ENCODE data around the gene DCAF17. TPM values are rescaled to one million over a fixed set of nuclear protein-coding genes. Genes with fewer than 3 reads are reported as not detected.

The DCAF17 gene
- total RNA-seq, 1 donor from 2014 or later, result 19.2 TPM

DNA sequence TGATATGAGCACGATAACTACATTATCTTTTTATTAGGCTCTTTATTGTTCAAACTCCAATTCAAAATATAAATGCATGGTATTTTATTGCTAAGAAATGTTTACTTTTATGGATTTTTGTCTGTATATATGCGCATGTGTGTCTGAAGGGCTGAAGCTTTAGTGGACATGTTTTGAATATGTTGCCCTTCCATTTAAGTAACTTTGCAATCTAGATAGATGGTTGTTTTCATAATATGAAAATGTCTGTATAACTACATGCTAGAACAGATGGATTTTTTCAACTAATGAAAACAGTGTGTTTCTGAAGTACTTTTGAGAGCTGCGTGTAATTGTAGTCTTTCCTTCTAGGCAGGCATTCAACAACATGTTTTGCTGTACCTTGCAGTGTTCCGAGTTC is 18.7 kb downstream of the DCAF17 start:
- Mint-ChIP-seq H3K36me3 (ENCODE audit: unreplicated experiment) (peaks cover 57% of the 10 kb centered on the region), H3K4me1 (ENCODE audit: unreplicated experiment) (no peaks in the 10 kb centered on the region), H3K4me3 (ENCODE audit: unreplicated experiment) (no peak overlapping the region), H3K9me3 (ENCODE audit: unreplicated experiment) (peaks cover 15% of the 10 kb centered on the region), H3K27ac (ENCODE audit: unreplicated experiment) (no peak overlapping the region), H3K27me3 (ENCODE audit: unreplicated experiment) (no peaks in the 10 kb centered on the region)
- DNase-seq (ENCODE audit: extremely low spot score, unreplicated experiment), result no peak
- TF ChIP-seq, protein P1, sequence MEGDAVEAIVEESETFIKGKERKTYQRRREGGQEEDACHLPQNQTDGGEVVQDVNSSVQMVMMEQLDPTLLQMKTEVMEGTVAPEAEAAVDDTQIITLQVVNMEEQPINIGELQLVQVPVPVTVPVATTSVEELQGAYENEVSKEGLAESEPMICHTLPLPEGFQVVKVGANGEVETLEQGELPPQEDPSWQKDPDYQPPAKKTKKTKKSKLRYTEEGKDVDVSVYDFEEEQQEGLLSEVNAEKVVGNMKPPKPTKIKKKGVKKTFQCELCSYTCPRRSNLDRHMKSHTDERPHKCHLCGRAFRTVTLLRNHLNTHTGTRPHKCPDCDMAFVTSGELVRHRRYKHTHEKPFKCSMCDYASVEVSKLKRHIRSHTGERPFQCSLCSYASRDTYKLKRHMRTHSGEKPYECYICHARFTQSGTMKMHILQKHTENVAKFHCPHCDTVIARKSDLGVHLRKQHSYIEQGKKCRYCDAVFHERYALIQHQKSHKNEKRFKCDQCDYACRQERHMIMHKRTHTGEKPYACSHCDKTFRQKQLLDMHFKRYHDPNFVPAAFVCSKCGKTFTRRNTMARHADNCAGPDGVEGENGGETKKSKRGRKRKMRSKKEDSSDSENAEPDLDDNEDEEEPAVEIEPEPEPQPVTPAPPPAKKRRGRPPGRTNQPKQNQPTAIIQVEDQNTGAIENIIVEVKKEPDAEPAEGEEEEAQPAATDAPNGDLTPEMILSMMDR (IDR thresholded peaks at IDR 0.05), result no peak

DNA sequence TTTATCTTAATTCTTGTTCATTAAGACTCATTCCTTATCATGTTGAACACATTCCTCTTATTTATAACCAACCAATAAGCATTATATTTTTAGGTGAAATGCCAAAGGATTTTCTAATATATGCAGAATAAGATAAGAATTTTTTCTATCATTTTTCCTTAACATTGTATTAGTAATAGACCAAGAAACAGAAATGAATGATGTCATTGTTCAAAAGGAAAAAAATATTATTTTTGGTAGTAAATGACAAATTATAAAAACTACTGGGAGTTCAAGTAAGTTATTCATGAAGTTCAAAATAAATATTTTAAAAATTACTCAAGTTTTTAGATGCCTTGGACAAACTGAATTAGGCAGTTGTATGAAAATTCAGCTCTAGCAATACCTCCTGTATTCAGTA is 25.5 kb downstream of the DCAF17 start:
- Mint-ChIP-seq H3K4me3 (ENCODE audit: unreplicated experiment) (no peak overlapping the region), H3K27ac (ENCODE audit: unreplicated experiment) (no peak overlapping the region), H3K27me3 (ENCODE audit: unreplicated experiment) (no peaks in the 10 kb centered on the region), H3K36me3 (ENCODE audit: unreplicated experiment) (peaks cover 54% of the 10 kb centered on the region), H3K4me1 (ENCODE audit: unreplicated experiment) (no peaks in the 10 kb centered on the region), H3K9me3 (ENCODE audit: unreplicated experiment) (peaks cover 15% of the 10 kb centered on the region)
- no peak for DNase-seq (ENCODE audit: extremely low spot score, unreplicated experiment)
- TF ChIP-seq, protein P1 (IDR thresholded peaks at IDR 0.05), result no peak

DNA sequence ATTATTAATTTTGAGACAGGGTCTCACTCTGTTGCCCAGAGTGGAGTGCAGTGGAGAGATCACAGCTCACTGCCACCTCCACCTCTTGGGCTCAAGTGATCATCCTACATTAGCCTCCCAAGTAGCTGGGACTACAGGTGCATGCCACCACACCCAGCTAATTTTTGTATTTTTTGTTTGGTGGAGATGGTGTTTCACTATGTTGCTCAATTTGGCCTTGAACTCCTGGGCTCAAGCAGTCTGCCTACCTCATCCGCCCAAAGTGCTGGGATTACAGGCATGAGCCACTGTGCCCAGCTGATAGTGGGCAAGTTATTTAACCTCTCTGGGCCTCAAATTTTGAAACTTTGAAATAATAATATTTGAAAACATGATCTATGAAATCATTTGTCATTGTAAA is 26.5 kb downstream of the DCAF17 start:
- Mint-ChIP-seq H3K27me3 (ENCODE audit: unreplicated experiment) (no peaks in the 10 kb centered on the region), H3K4me3 (ENCODE audit: unreplicated experiment) (no peak overlapping the region), H3K4me1 (ENCODE audit: unreplicated experiment) (no peaks in the 10 kb centered on the region), H3K36me3 (ENCODE audit: unreplicated experiment) (peaks cover 46% of the 10 kb centered on the region), H3K9me3 (ENCODE audit: unreplicated experiment) (peaks cover 15% of the 10 kb centered on the region), H3K27ac (ENCODE audit: unreplicated experiment) (no peak overlapping the region)
- TF ChIP-seq, protein P1 (IDR thresholded peaks at IDR 0.05), result no peak
- no peak for DNase-seq (ENCODE audit: extremely low spot score, unreplicated experiment)

DNA sequence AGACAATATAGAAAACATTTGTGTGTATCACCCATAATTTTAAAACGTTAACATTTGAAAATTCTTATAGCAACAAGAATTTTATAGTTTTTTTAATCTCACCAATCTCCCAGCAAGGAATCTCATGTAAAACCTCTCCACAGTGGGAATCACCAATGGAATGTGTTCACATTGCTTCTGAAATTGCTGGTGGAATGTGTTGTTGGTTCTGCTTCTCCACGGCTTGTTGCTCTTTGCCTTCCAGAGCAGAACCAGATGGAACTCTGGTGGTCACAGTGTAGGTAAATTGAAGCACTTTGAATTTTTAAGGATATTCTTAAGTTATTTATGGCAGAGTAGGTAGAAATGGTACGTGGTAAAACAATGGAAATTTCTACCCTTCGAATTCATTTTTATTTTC is 35.1 kb downstream of the DCAF17 start:
- Mint-ChIP-seq H3K27ac (ENCODE audit: unreplicated experiment) (peak overlapping the region; percentile 37), H3K27me3 (ENCODE audit: unreplicated experiment) (no peaks in the 10 kb centered on the region), H3K36me3 (ENCODE audit: unreplicated experiment) (peaks cover 32% of the 10 kb centered on the region), H3K4me3 (ENCODE audit: unreplicated experiment) (no peak overlapping the region), H3K4me1 (ENCODE audit: unreplicated experiment) (peaks cover 8% of the 10 kb centered on the region), H3K9me3 (ENCODE audit: unreplicated experiment) (no peaks in the 10 kb centered on the region)
- TF ChIP-seq, protein P1 (IDR thresholded peaks at IDR 0.05), result no peak
- DNase-seq (ENCODE audit: extremely low spot score, unreplicated experiment), result no peak

DNA sequence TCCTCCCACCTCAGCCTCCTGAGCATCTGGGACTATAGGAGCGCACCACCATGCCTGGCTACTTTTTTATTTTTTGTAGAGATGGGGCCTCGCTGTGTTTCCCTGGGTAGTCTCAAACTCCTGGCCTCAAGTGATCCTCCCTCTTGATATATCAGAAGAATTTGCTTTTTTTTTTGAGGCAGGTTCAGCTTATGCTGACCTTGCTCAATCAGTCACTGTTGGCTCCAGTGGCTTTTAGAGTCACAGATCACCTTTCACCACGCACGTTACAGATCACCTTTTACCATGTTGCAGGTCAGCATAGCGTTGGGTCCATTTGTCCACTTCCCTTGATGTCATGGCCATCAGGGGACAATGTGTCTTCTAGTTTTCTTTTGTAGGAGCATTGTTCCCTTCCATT is 36.1 kb downstream of the DCAF17 start:
- DNase-seq (ENCODE audit: extremely low spot score, unreplicated experiment), result no peak
- Mint-ChIP-seq H3K9me3 (ENCODE audit: unreplicated experiment) (no peaks in the 10 kb centered on the region), H3K36me3 (ENCODE audit: unreplicated experiment) (peaks cover 37% of the 10 kb centered on the region), H3K4me1 (ENCODE audit: unreplicated experiment) (peaks cover 8% of the 10 kb centered on the region), H3K27me3 (ENCODE audit: unreplicated experiment) (no peaks in the 10 kb centered on the region), H3K27ac (ENCODE audit: unreplicated experiment) (no peak overlapping the region), H3K4me3 (ENCODE audit: unreplicated experiment) (no peak overlapping the region)
- TF ChIP-seq, protein P1 (IDR thresholded peaks at IDR 0.05), result no peak
